ENCODE measurements around the gene HOXD9. TPM values are rescaled to one million over a fixed set of nuclear protein-coding genes. Genes with fewer than 3 reads are reported as not detected.

HOXD9 gene
- polyA plus RNA-seq, 1 experiment: 1.8 TPM

GRCh38 chr2:176155356-176156044 is 33.0 kb downstream of the HOXD9 start:
- Histone ChIP-seq H3K4me3 (ENCODE audit: low read depth, low read length) (no peak overlapping the region), H3K36me3 (ENCODE audit: control insufficient read depth, insufficient read depth, low read length) (no peaks in the 10 kb centered on the region), H3K27me3 (ENCODE audit: control insufficient read depth, insufficient read depth, low read length) (peaks cover 54% of the 10 kb centered on the region)
- CTCF ChIA-PET: interaction anchor here (0.8 to 1.3 kb wide), 5 partner anchors 11 to 481 kb away, joined by 3 to 5 read pairs (median 4); no protein-coding TSS in a partner anchor
- no peak for DNase-seq (ENCODE audit: low read depth)
- TF ChIP-seq CTCF (IDR thresholded peaks at IDR 0.05; ENCODE audit: insufficient read depth, low read depth, low read length): no peak
- POLR2A ChIA-PET: no interaction called here

GRCh38 chr2:176156301-176156806 is 33.8 kb downstream of the HOXD9 start:
- DNase-seq (ENCODE audit: low read depth): no peak
- ChIA-PET CTCF (interaction anchor here (0.9 kb wide), 1 partner anchor 15 kb away, joined by 5 read pairs; no protein-coding TSS in a partner anchor), POLR2A (no interaction called here)
- H3K27me3 ChIP-seq (ENCODE audit: control insufficient read depth, insufficient read depth, low read length): peaks cover 54% of the 10 kb centered on the region
- no peaks in the 10 kb centered on the region for H3K36me3 ChIP-seq (ENCODE audit: control insufficient read depth, insufficient read depth, low read length)
- no peak overlapping the region for H3K4me3 ChIP-seq (ENCODE audit: low read depth, low read length)
- no peak for TF ChIP-seq CTCF (IDR thresholded peaks at IDR 0.05; ENCODE audit: insufficient read depth, low read depth, low read length)

GRCh38 chr2:176156807-176157498 is 34.4 kb downstream of the HOXD9 start, which contains the start of gene HOXD3:
HOXD3 (plus strand) TSS chr2:176157307; CDS start chr2:176169115, 11,808 bp downstream.
- ChIA-PET POLR2A (no interaction called here), CTCF (no interaction called here)
- peaks cover 54% of the 10 kb centered on the region for H3K27me3 ChIP-seq (ENCODE audit: control insufficient read depth, insufficient read depth, low read length)
- H3K36me3 ChIP-seq (ENCODE audit: control insufficient read depth, insufficient read depth, low read length): no peaks in the 10 kb centered on the region
- H3K4me3 ChIP-seq (ENCODE audit: low read depth, low read length): no peak within 1 kb of the TSS
- DNase-seq (ENCODE audit: low read depth): no peak
- TF ChIP-seq CTCF (IDR thresholded peaks at IDR 0.05; ENCODE audit: insufficient read depth, low read depth, low read length): no peak

- CTCF ChIA-PET: no interaction called here
Measured at GRCh38 chr2:176157499-176158185, 35.1 kb downstream of the HOXD9 start.

More at GRCh38 chr2:176157499-176158185, 35.1 kb downstream of the HOXD9 start:
- DNase-seq (ENCODE audit: low read depth): no peak
- POLR2A ChIA-PET: no interaction called here
- peaks cover 54% of the 10 kb centered on the region for H3K27me3 ChIP-seq (ENCODE audit: control insufficient read depth, insufficient read depth, low read length)
- no peak overlapping the region for H3K4me3 ChIP-seq (ENCODE audit: low read depth, low read length)
- TF ChIP-seq CTCF (IDR thresholded peaks at IDR 0.05; ENCODE audit: insufficient read depth, low read depth, low read length): no peak
- no peaks in the 10 kb centered on the region for H3K36me3 ChIP-seq (ENCODE audit: control insufficient read depth, insufficient read depth, low read length)

Measured in BJ (cell line).